Heart right ventricle (tissue), 16 donors: Measurements from ENCODE around the gene R3HCC1L. TPM values are rescaled to one million over a fixed set of nuclear protein-coding genes. Genes with fewer than 3 reads are reported as not detected.

Source experiments
- ATAC-seq, 8 donors: fragments of 200-7000 bp; cut with Tn5 transposase; one replicate each; pipeline ENCODE4 v1.9.1; 2020; ENCODE audit warnings: mild to moderate bottlenecking in 8 of 8, moderate library complexity in 8 of 8, moderate number of reproducible peaks in 1 of 8
- DNase-seq, 2 donors: peaks; one replicate each; pipeline ENCODE4 v3.0.0-alpha.2; 2020
- H3K27ac ChIP-seq, 10 donors: fragments of 200-600 bp; sonication (generic) in 2 of 10; one replicate each; pipeline versions ENCODE4 v1.5.0 to v1.8.0; 2020 to 2022; ENCODE audit warnings: mild to moderate bottlenecking in 3 of 10
- H3K27me3 ChIP-seq, 7 donors: fragments of 200-600 bp; one replicate each; pipeline ENCODE4 v1.8.0; 2021 to 2022; ENCODE audit warnings: mild to moderate bottlenecking in 2 of 7
- H3K36me3 ChIP-seq, 9 donors: fragments of 200-600 bp; sonication (generic) in 1 of 9; one replicate each; pipeline versions ENCODE4 v1.5.0 to v1.8.0; 2020 to 2022; ENCODE audit warnings: mild to moderate bottlenecking in 2 of 9
- H3K4me1 ChIP-seq, 9 donors: fragments of 200-600 bp; sonication (generic) in 1 of 9; one replicate each; pipeline versions ENCODE4 v1.5.0 to v1.8.0; 2020 to 2022; ENCODE audit warnings: mild to moderate bottlenecking in 4 of 9
- H3K4me3 ChIP-seq, 10 donors: fragments of 200-600 bp; sonication (generic) in 2 of 10; one replicate each; pipeline versions ENCODE4 v1.5.0 to v1.8.0; 2020 to 2022; ENCODE audit warnings: mild to moderate bottlenecking in 7 of 10, moderate library complexity in 2 of 10
- H3K9me3 ChIP-seq, 11 donors: fragments of 200-600 bp in 10 of 11; sonication (generic) in 2 of 11; one replicate each; pipeline versions ENCODE4 v1.5.0 to v1.8.0; 2013 to 2022; ENCODE audit warnings: mild to moderate bottlenecking in 2 of 11, control low read depth in 1 of 11, moderate library complexity in 1 of 11
- WGBS, 2 donors: extraction: QIAGEN DNeasy Blood & Tissue Kit; methylation state at CpG; one replicate each; pipeline ENCODE4 v1.1.7; 2013; ENCODE audit warnings: inconsistent platforms in 1 of 2; 5-methylcytosine and 5-hydroxymethylcytosine counted together
- intact Hi-C, 10 donors: fragments of 100-400 bp; cut with DNase I; formaldehyde crosslinking; loops; one replicate each; pipeline versions ENCODE4 v1.11.1 to v1.14.2; 2022
- polyA plus RNA-seq, 2 donors: library from polyadenylated mRNA; stranded (reverse); fragments of 200-250 nt; gene quantifications; one replicate each; pipeline ENCODE4 v1.2.3, GENCODE V29; 2013
- total RNA-seq, 10 donors: library from RNA; stranded (reverse); fragmentation: NEBNext Ultra II Directional in 3 of 10; extraction: Animal tissue kit (Norgen Biotek cat#: 25700) in 3 of 10; gene quantifications; one replicate each; pipeline versions ENCODE4 v1.2.1 to v1.2.4, GENCODE V29; 2021 to 2023
- TF ChIP-seq, protein P1 (sequence below), 9 donors: fragments of 200-600 bp; sonication (generic) in 2 of 9; IDR thresholded peaks; one replicate each; pipeline versions ENCODE4 v1.5.0 to v1.8.0; 2021 to 2022; ENCODE audit warnings: antibody characterized with exemption in 9 of 9, mild to moderate bottlenecking in 5 of 9, moderate library complexity in 1 of 9
- donor health status: Arrhythmogenic right ventricular cardiomyopathy.
- donor health status: ischemic (EF 13 %, LVEDD 7.1; RV severe dilation, severe dysfunction).
- donor health status: healthy with polysubstance abuse.
- donor health status: DM: no; HTN: yes; CAD: no.
- donor health status: DM: no; HTN: no; CAD: no.
- donor health status: ischemic (EF 25% LVEDD 6.9; RV normal size, moderate dysfunction).
- donor health status: ischemic (EF 25% LVEDD 5.7; RV mildly dilated, moderate dysfunction).
- donor health status: healthy.
- donor health status: DM: yes; HTN: yes; CAD: no.
- donor health status: Ischemic cardiomyopathy.
- donor health status: ischemic (EF 35%, LVEDD 5.7; RV mildly dilated, moderate dysfunction).
- donor health status: nonischemic (EF 11% LVEDD 7.7; RV severe dilation, severe dysfunction).
- donor health status: DM: yes; HTN: yes; CAD: no.
- donor health status: PGD.
- donor health status: ischemic (EF 29% LVEDD 5.4; RV normal size, mild dysfunction).
- donor health status: nonischemic (EF 23%, LVEDD 6.1; RV moderate dilation, normal function).

The R3HCC1L gene
- total and polyA plus RNA-seq, 12 donors: 3.3 to 6.9 (median 5.2) TPM

DNA sequence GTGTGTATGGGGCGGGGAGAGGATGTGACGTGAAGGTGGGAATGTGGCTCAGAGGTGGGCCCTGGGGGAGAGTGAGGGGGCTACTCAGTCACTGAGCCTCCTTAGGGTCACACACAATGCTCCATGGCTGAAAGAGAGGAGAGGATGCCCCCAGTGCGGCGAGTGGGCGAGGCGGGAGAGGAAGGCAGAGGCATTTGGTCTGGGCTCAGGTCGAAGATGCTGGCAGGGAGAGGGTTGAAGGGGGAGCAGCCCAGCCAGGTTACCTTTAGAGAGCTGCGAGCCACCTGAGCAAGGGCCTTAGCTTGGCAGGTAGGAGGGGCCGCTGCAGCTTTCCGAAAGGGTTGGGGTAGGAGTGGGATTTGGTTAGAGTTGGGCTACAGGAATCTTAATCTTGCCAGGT lies 138.2 kb downstream of the R3HCC1L start:
- DNase-seq: no peak
- Histone ChIP-seq H3K27ac (no peak overlapping the region), H3K4me3 (no peak overlapping the region), H3K27me3 (peaks cover 0 to 18% (median 0%) of the 10 kb centered on the region in 7 donors), H3K9me3 (no peaks in the 10 kb centered on the region), H3K4me1 (peaks cover 13 to 29% (median 25%) of the 10 kb centered on the region in 9 donors), H3K36me3 (no peaks in the 10 kb centered on the region)
- TF ChIP-seq, protein P1, sequence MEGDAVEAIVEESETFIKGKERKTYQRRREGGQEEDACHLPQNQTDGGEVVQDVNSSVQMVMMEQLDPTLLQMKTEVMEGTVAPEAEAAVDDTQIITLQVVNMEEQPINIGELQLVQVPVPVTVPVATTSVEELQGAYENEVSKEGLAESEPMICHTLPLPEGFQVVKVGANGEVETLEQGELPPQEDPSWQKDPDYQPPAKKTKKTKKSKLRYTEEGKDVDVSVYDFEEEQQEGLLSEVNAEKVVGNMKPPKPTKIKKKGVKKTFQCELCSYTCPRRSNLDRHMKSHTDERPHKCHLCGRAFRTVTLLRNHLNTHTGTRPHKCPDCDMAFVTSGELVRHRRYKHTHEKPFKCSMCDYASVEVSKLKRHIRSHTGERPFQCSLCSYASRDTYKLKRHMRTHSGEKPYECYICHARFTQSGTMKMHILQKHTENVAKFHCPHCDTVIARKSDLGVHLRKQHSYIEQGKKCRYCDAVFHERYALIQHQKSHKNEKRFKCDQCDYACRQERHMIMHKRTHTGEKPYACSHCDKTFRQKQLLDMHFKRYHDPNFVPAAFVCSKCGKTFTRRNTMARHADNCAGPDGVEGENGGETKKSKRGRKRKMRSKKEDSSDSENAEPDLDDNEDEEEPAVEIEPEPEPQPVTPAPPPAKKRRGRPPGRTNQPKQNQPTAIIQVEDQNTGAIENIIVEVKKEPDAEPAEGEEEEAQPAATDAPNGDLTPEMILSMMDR (IDR thresholded peaks at IDR 0.05): no peak
- WGBS, 2 donors: 84% methylated on average over 10 of the region's 10 CpGs
- ATAC-seq: no peak
- intact Hi-C loops: no loop called here

DNA sequence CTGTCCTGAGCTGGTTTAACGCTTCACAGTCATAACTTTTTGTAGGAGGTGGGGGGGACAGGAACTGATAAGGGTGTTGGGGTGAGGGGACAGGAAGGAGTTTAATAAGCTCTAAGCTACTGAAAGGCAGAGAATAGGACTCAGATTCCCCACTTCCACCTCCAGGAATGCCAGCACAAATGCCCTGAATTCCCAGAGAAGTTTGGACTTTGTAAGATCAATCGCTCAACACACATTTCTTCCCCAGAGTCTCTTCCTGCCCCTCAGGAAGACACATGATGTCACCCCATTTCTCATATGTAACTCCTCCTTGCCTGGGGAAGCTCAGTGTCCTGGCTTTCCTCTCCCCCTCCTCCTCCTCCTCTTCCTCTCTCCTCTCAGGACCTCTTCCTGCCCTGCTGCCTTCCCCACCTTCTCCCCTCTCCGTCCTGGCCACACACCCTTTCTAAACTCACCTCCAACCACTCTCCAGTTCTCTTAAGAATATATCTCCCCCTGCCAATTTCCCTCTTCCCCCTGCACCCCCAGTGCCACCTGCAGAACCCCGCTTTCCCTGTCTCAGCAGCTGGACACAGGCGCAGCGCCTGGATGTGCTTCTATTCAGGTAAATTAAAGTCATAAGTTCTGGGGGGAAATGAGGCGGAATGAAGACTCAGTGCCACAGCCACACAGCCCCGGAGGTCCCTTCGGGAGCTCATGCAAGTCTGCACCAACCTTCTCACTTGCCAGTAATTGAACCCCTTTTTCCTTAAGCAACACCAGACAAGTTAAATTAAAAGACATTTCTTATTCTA lies 138.8 kb downstream of the R3HCC1L start:
- H3K36me3 ChIP-seq: no peaks in the 10 kb centered on the region
- 74 to 82% methylated on average over 9 of the region's 9 CpGs for WGBS, 2 donors
- intact Hi-C loops: no loop called here
- H3K9me3 ChIP-seq: no peaks in the 10 kb centered on the region
- H3K27ac ChIP-seq: no peak overlapping the region
- DNase-seq: no peak
- TF ChIP-seq, protein P1 (IDR thresholded peaks at IDR 0.05): no peak
- peaks cover 0 to 15% (median 0%) of the 10 kb centered on the region in 7 donors for H3K27me3 ChIP-seq
- ATAC-seq: no peak
- H3K4me1 ChIP-seq: peaks cover 13 to 26% (median 22%) of the 10 kb centered on the region in 9 donors
- no peak overlapping the region for H3K4me3 ChIP-seq

DNA sequence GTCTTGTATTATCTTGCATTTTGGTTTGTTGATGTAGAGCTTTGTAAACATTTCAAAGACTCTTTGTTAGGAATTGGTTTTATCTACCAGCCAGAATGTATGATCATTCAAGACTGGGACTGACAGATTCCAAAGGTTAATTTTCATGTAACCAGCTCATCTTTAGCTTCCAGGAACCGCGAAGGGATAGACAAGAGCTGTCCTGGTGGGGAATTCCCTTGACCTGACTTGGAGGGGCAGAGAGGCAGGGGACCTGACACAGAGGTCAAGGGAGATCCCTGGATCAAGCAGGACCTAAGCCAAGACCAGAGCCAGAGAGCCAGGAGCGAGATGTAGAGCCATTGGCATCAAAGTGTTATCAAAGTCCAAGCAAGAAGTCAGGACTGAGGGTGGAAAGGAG lies 140.1 kb downstream of the R3HCC1L start:
- Histone ChIP-seq H3K4me1 (peaks cover 7 to 14% (median 10%) of the 10 kb centered on the region in 9 donors), H3K27ac (no peak overlapping the region), H3K4me3 (no peak overlapping the region), H3K36me3 (no peaks in the 10 kb centered on the region), H3K9me3 (no peaks in the 10 kb centered on the region), H3K27me3 (peaks cover 0 to 2% (median 0%) of the 10 kb centered on the region in 7 donors)
- WGBS, 2 donors: 75 to 92% methylated on average over 3 of the region's 3 CpGs
- intact Hi-C loops: loop anchor here in 1 of 10 donors (1.0 kb wide), 1 partner anchor 37 kb away; no protein-coding TSS in a partner anchor
- no peak for ATAC-seq
- no peak for DNase-seq
- TF ChIP-seq, protein P1 (IDR thresholded peaks at IDR 0.05): no peak

DNA sequence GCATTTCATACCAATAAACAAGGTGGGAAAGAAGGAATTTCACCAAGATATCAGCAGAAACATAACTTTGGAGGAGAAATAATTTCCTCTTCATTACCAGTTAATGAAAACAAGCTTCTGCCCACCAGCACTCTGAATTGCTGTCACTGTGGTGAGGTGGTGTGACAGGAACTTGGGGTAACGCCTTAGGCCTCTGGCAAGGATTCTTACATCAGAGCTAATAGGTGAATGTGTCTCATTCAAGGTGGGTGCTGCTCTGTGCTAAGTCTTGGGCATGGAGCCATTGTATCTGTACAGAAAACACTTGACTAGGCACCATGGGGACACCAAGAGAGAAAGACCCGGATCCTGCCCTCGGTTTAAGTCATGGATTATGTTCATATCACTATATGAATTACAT lies 141.9 kb downstream of the R3HCC1L start:
- H3K9me3 ChIP-seq: peaks cover 0 to 8% (median 3%) of the 10 kb centered on the region in 11 donors
- H3K36me3 ChIP-seq: no peaks in the 10 kb centered on the region
- no peak for DNase-seq
- TF ChIP-seq, protein P1 (IDR thresholded peaks at IDR 0.05): no peak
- WGBS, 2 donors: 83 to 91% methylated on average over 3 of the region's 3 CpGs
- H3K27me3 ChIP-seq: no peaks in the 10 kb centered on the region
- intact Hi-C loops: no loop called here
- H3K4me3 ChIP-seq: no peak overlapping the region
- H3K27ac ChIP-seq: no peak overlapping the region
- H3K4me1 ChIP-seq: no peaks in the 10 kb centered on the region
- ATAC-seq: no peak
